Anterior cingulate cortex (tissue), 58 donors: ENCODE data around the gene KRTAP9-6.
"Not testable (repeated sequence)": the region's sequence is repeated elsewhere in the genome, so short reads cannot be mapped to it uniquely, and the experiment has no call there.

ENCODE experiments used
- DNase-seq, 58 donors: peaks; one replicate each; lab custom pipeline; 2025; lab: John Stamatoyannopoulos, UW

The KRTAP9-6 gene

GRCh38 chr17:41265078-41265477, at the start of gene KRTAP9-6:
KRTAP9-6 (plus strand) TSS chr17:41265378; CDS start chr17:41265378, 0 bp downstream.
- DNase-seq, result no peak

- no peak for DNase-seq
These were observed 49.5 kb upstream of the KRTAP9-6 start for GRCh38 chr17:41215681-41216080.

- DNase-seq, result no peak
These were observed 41.4 kb upstream of the KRTAP9-6 start for GRCh38 chr17:41223821-41224220.

- DNase-seq, result no peak
These were observed 39.1 kb upstream of the KRTAP9-6 start for GRCh38 chr17:41226051-41226450.

- DNase-seq, result not testable (repeated sequence)
These were observed 38.5 kb upstream of the KRTAP9-6 start, which contains the start of gene KRTAP9-2 for GRCh38 chr17:41226598-41227095. KRTAP9-2 (plus strand) TSS chr17:41226648; CDS start chr17:41226655, 7 bp downstream.

- no peak for DNase-seq
These were observed 35.1 kb upstream of the KRTAP9-6 start for GRCh38 chr17:41230094-41230493.

DNA sequence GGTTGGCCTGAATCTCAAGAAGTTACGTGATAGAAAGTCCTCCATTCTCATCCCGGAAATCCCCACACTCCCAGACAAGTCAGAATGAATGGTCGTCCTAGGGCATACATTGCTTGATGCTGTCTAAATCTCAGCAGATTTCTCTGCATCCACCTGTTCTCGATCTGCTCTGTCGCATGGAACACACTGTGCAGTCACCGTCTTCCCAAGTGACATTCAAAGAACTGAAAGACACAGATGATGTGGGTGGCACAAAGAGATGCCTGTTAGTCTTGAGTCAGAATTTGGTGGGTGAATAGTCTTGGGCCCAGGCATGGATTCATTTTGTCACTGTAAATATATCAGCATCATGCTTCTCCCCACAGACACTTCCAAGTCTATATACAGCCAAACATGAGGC, 33.4 kb upstream of the KRTAP9-6 start:
- DNase-seq, result no peak

DNA sequence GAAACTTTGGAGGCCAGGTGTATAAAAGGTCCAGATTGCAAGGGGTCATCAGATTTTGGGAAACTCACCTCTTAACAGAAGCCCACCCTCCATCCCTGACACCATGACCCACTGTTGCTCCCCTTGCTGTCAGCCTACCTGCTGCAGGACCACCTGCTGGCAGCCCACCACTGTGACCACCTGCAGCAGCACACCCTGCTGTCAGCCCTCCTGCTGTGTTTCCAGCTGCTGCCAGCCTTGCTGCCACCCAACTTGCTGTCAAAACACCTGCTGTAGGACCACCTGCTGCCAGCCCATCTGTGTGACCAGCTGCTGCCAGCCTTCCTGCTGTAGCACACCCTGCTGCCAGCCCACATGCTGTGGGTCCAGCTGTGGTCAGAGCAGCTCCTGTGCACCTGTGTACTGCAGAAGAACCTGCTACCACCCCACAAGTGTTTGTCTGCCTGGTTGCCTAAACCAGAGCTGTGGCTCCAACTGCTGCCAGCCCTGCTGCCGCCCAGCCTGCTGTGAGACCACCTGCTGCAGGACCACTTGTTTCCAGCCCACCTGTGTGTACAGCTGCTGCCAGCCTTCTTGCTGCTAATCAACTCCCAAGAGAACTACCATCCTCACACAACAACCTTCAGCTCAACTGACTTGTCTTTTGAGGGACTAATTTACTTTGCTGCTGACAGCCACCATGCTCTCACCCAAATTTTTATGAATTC, 32.6 kb upstream of the KRTAP9-6 start, which contains the start of gene KRTAP9-3:
Gene KRTAP9-3 (plus strand): TSS at position 51 of the 707 bp plus-strand sequence. CDS start 53 bp downstream, at position 104.
- DNase-seq, result not testable (repeated sequence)

DNA sequence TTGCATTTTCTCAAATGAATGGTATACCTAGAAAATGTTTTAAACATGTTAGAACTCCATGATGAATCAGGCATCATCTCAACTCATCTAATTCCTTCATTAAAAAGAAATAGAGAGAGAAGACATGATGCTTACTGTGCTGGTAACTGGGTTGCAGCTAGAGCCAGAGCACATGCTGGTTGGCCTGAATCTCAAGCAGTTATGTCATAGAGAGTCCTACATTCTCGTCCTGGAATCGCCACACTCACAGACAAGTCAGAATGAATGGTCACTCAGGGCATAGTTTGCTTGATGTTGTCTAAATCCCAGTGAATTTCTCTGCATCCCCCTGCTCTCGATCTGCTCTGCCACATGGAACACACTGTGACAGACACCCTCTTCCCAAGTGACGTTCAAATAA, 28.1 kb upstream of the KRTAP9-6 start:
- not testable (repeated sequence) for DNase-seq

- not testable (repeated sequence) for DNase-seq
These were observed 27.2 kb upstream of the KRTAP9-6 start, which contains the start of gene KRTAP9-8 for GRCh38 chr17:41237949-41238437. KRTAP9-8 (plus strand) TSS chr17:41237999; CDS start chr17:41238052, 53 bp downstream.

GRCh38 chr17:41246995-41247787, 18.0 kb upstream of the KRTAP9-6 start:
- not testable (repeated sequence) for DNase-seq

GRCh38 chr17:41249637-41250240, 15.4 kb upstream of the KRTAP9-6 start, which contains the start of gene KRTAP9-4:
KRTAP9-4 (plus strand) TSS chr17:41249687; CDS start chr17:41249721, 34 bp downstream.
- DNase-seq, result not testable (repeated sequence)

- no peak for DNase-seq
These were observed 13.9 kb upstream of the KRTAP9-6 start for GRCh38 chr17:41251261-41251660.

DNA sequence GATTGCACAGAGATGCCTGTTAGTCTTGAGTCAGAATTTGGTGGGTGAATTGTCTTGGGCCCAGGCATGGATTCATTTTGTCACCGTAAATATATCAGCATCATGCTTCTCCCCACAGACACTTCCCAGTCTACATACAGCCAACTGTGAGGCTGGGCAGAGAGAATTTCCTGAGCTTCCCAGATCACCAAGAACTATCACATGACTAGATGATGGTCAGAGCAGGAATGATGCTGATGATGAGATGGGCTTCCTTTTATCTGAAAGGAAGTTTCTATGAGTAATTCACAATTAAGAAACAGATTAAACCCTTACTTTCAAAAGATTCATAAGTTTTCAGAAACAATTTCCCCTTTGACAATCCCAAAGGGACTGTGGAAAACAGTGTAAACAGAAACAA, 10.3 kb upstream of the KRTAP9-6 start:
- DNase-seq, result no peak

DNA sequence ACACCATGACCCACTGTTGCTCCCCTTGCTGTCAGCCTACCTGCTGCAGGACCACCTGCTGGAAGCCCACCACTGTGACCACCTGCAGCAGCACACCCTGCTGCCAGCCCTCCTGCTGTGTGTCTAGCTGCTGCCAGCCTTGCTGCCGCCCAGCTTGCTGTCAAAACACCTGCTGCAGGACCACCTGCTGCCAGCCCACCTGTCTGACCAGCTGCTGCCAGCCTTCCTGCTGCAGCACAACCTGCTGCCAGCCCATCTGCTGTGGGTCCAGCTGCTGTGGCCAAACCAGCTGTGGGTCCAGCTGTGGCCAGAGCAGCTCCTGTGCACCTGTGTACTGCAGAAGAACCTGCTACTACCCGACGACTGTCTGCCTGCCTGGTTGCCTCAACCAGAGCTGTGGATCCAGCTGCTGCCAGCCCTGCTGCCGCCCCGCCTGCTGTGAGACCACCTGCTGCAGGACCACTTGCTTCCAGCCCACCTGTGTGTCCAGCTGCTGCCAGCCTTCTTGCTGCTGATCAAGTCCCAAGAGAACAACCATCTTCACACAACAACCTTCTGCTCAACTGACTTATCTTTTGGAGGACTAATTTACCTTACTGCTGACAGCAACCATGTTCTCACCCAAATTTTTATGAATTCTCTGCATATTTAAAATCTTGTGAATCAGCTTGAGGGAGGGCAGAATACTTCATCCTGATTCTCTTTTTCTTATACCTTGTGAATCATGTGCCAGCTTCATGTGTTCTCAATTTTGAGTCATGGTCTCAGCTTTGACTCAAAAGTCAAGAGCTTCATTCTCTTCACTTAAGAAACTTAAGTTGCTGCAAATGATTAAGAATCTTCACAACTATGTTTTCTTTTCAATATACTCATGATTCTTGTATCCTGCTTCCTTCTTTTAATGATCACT, 9.5 kb upstream of the KRTAP9-6 start, which contains the start of gene KRTAP9-9:
Gene KRTAP9-9 (plus strand): TSS at position 4 of the 910 bp plus-strand sequence.
- DNase-seq, result not testable (repeated sequence)

DNA sequence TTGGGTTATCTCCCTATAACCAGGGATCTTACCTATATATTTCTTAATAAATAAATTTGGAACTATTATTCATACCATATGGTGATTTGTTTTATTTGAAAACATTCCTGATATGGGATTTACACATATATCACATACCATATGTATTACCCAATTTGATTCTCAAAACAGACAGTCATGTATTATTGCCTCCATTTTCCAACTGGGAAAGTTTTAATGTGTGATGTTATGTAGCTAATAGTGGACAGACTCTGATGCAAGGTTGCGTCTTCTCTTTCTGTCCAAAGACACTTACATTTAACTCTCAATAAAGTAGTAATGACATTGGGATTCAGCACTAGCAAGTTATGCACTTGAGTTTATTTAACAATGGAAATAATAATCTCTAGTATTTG, 8.9 kb upstream of the KRTAP9-6 start:
- DNase-seq, result no peak

DNA sequence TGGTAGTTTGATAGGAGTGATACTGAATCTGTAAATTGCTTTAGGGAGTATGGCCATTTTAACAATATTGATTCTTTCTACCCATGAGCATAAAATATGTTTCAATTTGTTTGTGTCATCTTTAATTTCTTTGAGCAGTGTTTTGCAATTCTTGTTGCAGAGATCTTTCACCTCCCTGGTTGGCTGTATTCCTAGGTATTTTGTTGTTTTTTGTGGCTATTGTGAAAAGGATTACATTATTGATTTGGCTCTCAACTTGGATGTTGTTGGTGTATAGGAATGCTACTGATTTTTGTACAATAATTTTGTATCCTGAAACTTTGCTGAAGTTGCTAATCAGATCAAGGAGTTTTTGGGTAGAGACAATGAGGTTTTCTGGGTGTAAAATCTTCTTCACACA, 6.8 kb upstream of the KRTAP9-6 start:
- DNase-seq, result no peak

DNA sequence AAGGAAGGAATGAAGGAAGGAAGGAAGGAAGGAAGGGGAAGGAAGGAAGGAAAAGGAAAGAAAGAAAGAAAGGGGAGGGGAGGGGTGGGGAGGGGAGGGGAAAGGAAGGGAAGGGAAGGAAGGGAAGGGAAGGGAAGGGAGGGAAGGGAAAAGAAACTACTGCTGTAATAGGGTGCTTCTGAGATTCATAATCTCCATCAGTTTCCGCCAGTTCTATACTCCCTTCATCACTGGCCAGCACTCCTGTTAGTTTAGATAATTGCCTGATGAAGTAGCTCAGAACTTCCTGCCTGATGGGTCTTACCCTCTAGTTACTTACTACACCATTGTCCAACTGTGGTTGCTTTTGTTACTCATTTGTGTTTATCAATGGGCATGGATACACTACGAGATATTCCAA, 2.0 kb upstream of the KRTAP9-6 start:
- no peak for DNase-seq

DNA sequence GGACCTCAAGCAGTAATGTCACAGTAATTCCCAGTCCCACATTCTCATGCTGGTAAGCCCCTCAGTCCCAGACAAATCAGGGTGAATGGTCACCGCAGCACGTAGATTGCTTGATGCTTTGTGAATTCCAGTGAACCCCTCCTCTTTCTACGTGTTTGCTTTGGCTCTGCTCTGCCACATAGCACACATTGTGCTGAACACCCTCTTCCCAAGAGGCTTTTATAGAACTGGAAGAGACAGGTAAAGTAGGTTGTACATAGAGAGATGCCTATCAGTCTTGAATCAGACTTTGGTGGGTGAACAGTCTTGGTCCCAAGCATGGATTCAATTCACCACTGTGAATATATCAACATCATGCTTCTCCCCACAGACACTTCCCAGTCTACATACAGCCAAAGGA, 579 bp upstream of the KRTAP9-6 start:
- no peak for DNase-seq
